ENCODE measurements around the gene SGMS2. TPM values are rescaled to one million over a fixed set of nuclear protein-coding genes. Genes with fewer than 3 reads are reported as not detected.

The SGMS2 gene
- polyA plus RNA-seq, 2 of the 4 experiments (the other 2 are of a cell fraction): 8.5 to 22.6 TPM

DNA sequence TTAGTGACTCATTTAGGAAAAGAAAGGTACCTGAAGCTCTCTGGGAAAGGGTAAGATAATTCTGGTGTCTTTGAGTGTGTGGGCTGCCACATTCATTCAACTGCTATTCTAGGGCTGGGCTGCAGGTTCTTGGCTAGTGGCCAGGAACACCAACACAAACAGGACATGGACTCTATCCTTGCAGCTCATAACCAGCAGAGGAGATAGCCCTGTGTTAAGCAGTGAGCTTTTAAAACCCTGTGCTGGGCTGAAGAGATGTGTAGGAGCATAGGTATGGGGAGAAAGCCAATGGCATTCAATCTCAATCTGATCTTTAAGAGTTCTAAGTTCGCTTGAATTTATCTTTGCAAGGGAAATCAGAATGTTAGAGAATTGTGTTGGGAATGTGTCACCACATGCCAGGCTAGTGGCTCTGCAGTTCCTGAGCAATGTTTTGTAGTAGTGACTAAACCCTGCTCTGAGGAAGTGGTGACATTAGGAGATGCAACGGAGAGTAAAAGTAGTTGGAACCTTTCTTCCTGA lies 39.2 kb downstream of the SGMS2 start:
- Histone ChIP-seq H3K9me3 (no peaks in the 10 kb centered on the region), H3K4me1 (peaks cover 21% of the 10 kb centered on the region), H3K4me2 (peak overlapping the region; percentile 38), H3K4me3 (no peak overlapping the region), H3K27ac (peak overlapping the region; percentile 15 to 22; a peak in 1 of 6 replicates)
- peak; percentile 68 to 74; a peak in 4 of 6 replicates for ATAC-seq
- DNase-seq (ENCODE audit: low read depth in 1 of 2, low spot score in 1 of 2): peak in 1 of 2 experiments; percentile 19
- CTCF ChIA-PET: interaction anchor here (1.1 kb wide), 1 partner anchor 142 kb away, joined by 3 read pairs; no protein-coding TSS in a partner anchor
- 52% methylated on average over 2 of the region's 2 CpGs for WGBS (ENCODE audit: missing lambda C conversion rate)
- POLR2A ChIA-PET: no interaction called here
- no peak for FAIRE-seq
- TF ChIP-seq KDM1A (IDR thresholded peaks at IDR 0.05; ENCODE audit: low read depth): no peak

DNA sequence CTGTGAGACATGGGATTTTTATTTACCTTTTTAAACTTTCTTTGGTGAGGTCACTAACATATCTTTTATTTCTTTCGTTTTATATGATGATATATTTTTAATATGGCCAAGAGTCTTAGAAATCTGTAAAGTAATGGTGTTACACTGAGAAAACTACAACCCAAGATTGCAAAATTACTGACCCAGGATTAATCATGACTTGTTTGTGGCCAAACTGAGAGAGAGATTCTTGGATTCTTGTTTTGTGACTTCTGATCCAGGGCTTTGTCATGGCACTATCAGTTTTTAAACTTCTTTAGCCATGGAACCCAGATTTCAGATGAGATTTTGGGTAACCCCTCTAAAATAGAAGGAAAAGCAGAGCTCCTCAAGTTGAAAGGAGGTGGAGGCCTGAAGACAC lies 42.0 kb downstream of the SGMS2 start:
- POLR2A ChIA-PET: no interaction called here
- FAIRE-seq (no peak), DNase-seq (ENCODE audit: low read depth in 1 of 2, low spot score in 1 of 2) (no peak), ATAC-seq (no peak)
- TF ChIP-seq MYC (IDR thresholded peaks at IDR 0.05; ENCODE audit: borderline replicate concordance, low read length): no peak
- no peak for TF ChIP-seq HMGXB4 (CRISPR knock-in tag; IDR thresholded peaks at IDR 0.05; ENCODE audit: borderline replicate concordance)
- no peak for TF ChIP-seq TFCP2L1 (CRISPR knock-in tag; IDR thresholded peaks at IDR 0.05)
- TF ChIP-seq FOSB (CRISPR knock-in tag; IDR thresholded peaks at IDR 0.05): no peak
- Histone ChIP-seq H3K4me1 (peaks cover 21% of the 10 kb centered on the region), H3K27ac (no peak overlapping the region), H3K9me3 (no peaks in the 10 kb centered on the region), H3K4me3 (no peak overlapping the region), H3K4me2 (no peak overlapping the region)
- CTCF ChIA-PET: interaction anchor here (0.9 kb wide), 1 partner anchor 129 kb away, joined by 3 read pairs; no protein-coding TSS in a partner anchor
- 61% methylated on average over 1 of the region's 1 CpG for WGBS (ENCODE audit: missing lambda C conversion rate)

DNA sequence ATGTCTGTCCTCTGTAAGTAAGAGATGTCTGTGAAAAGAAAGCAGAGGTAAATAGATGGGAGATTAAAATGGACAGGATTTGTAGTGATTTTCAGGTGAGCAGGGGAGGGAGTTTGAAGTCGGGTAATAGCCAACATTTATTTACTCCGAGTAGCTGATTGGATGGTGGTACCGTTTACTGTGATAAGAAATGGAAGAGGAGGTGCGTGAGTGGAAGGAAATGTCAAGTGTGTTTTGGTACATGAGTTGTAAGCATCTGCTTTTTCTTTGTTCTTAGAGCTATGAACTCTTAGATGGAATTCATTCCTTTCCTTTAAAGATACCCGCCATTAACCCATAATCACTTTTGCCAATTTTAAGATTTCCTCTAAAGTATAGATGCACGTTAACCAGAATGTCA lies 45.5 kb downstream of the SGMS2 start:
- ATAC-seq (no peak), FAIRE-seq (no peak), DNase-seq (ENCODE audit: low read depth in 1 of 2, low spot score in 1 of 2) (no peak)
- no peak overlapping the region for H3K27ac ChIP-seq
- POLR2A ChIA-PET: no interaction called here
- H3K4me3 ChIP-seq: no peak overlapping the region
- TF ChIP-seq, protein P1, sequence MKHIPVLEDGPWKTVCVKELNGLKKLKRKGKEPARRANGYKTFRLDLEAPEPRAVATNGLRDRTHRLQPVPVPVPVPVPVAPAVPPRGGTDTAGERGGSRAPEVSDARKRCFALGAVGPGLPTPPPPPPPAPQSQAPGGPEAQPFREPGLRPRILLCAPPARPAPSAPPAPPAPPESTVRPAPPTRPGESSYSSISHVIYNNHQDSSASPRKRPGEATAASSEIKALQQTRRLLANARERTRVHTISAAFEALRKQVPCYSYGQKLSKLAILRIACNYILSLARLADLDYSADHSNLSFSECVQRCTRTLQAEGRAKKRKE (CRISPR knock-in tag; IDR thresholded peaks at IDR 0.05; ENCODE audit: low read depth): no peak
- no peak for TF ChIP-seq POLR2A (IDR thresholded peaks at IDR 0.05; ENCODE audit: low read length)
- TF ChIP-seq CBX2 (IDR thresholded peaks at IDR 0.05; ENCODE audit: borderline replicate concordance, low read depth): no peak
- TF ChIP-seq RFX5 (IDR thresholded peaks at IDR 0.05): no peak
- TF ChIP-seq ESRRA (IDR thresholded peaks at IDR 0.05; ENCODE audit: borderline replicate concordance, low read length): no peak
- CTCF ChIA-PET: no interaction called here
- no peaks in the 10 kb centered on the region for H3K4me1 ChIP-seq
- no peak overlapping the region for H3K4me2 ChIP-seq
- H3K9me3 ChIP-seq: no peaks in the 10 kb centered on the region
- WGBS (ENCODE audit: missing lambda C conversion rate): 85% methylated on average over 6 of the region's 6 CpGs

- FAIRE-seq (no peak), DNase-seq (ENCODE audit: low read depth in 1 of 2, low spot score in 1 of 2) (no peak), ATAC-seq (no peak)
- WGBS (ENCODE audit: missing lambda C conversion rate): 78% methylated on average over 8 of the region's 8 CpGs
- no peak overlapping the region for H3K27ac ChIP-seq
- no peak overlapping the region for H3K4me2 ChIP-seq
- TF ChIP-seq CHD2 (IDR thresholded peaks at IDR 0.05; ENCODE audit: low read length, partially characterized antibody): no peak
- TF ChIP-seq BHLHE40 (IDR thresholded peaks at IDR 0.05; ENCODE audit: low read depth, low read length): no peak
- TF ChIP-seq EHMT2 (IDR thresholded peaks at IDR 0.05; ENCODE audit: low read depth): no peak
- TF ChIP-seq SMC3 (IDR thresholded peaks at IDR 0.05): no peak
- TF ChIP-seq ZSCAN20 (CRISPR knock-in tag; IDR thresholded peaks at IDR 0.05): no peak
- TF ChIP-seq RCOR1 (IDR thresholded peaks at IDR 0.05; ENCODE audit: low read depth, low read length): no peak
- no peak for TF ChIP-seq SREBF2 (IDR thresholded peaks at IDR 0.05)
- no peak for TF ChIP-seq JUN (IDR thresholded peaks at IDR 0.05)
- TF ChIP-seq CHD4 (IDR thresholded peaks at IDR 0.05; ENCODE audit: borderline replicate concordance): no peak
- TF ChIP-seq CEBPB (IDR thresholded peaks at IDR 0.05): no peak
- TF ChIP-seq ESRRA (IDR thresholded peaks at IDR 0.05; ENCODE audit: borderline replicate concordance, low read length): no peak
- no peak for TF ChIP-seq MYC (IDR thresholded peaks at IDR 0.05; ENCODE audit: borderline replicate concordance, low read length)
- TF ChIP-seq FOSB (CRISPR knock-in tag; IDR thresholded peaks at IDR 0.05): no peak
- TF ChIP-seq MAX (IDR thresholded peaks at IDR 0.05): no peak
- TF ChIP-seq, protein P2, sequence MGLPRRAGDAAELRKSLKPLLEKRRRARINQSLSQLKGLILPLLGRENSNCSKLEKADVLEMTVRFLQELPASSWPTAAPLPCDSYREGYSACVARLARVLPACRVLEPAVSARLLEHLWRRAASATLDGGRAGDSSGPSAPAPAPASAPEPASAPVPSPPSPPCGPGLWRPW (IDR thresholded peaks at IDR 0.05): no peak
- H3K9me3 ChIP-seq: no peaks in the 10 kb centered on the region
- no peaks in the 10 kb centered on the region for H3K4me1 ChIP-seq
- H3K4me3 ChIP-seq: no peak overlapping the region
- ChIA-PET POLR2A (no interaction called here), CTCF (no interaction called here)
Measured at GRCh38 chr4:107870916-107871786, 46.4 kb downstream of the SGMS2 start.

Measured in A549 (cell line).